ENCODE measurements around the gene ZFR2. TPM values are rescaled to one million over a fixed set of nuclear protein-coding genes. Genes with fewer than 3 reads are reported as not detected.

ZFR2 gene
- total RNA-seq, 1 experiment from 2014 or later: not detected

GRCh38 chr19:3867971-3868769, 668 bp downstream of the ZFR2 start:
- no peak for DNase-seq (ENCODE audit: unreplicated experiment)
- H3K4me1 Mint-ChIP-seq (ENCODE audit: insufficient read depth, unreplicated experiment): no peaks in the 10 kb centered on the region
- peaks cover 78% of the 10 kb centered on the region for H3K27me3 Mint-ChIP-seq (ENCODE audit: insufficient read depth, unreplicated experiment)
- no peaks in the 10 kb centered on the region for H3K9me3 Mint-ChIP-seq (ENCODE audit: unreplicated experiment)
- H3K36me3 Mint-ChIP-seq (ENCODE audit: insufficient read depth, unreplicated experiment): no peaks in the 10 kb centered on the region
- intact Hi-C loops (cut with micrococcal nuclease): no loop called here
- H3K4me3 Mint-ChIP-seq (ENCODE audit: unreplicated experiment): no peak overlapping the region
- POLR2A ChIA-PET: no interaction called here
- no peak overlapping the region for H3K27ac Mint-ChIP-seq (ENCODE audit: low read depth, unreplicated experiment)
- CTCF ChIA-PET: no interaction called here
- TF ChIP-seq CTCF (IDR thresholded peaks at IDR 0.05; ENCODE audit: unreplicated experiment): no peak
- BruUV-seq (replicated peaks): no TSS peak

GRCh38 chr19:3866910-3867638, 1.8 kb downstream of the ZFR2 start:
- H3K36me3 Mint-ChIP-seq (ENCODE audit: insufficient read depth, unreplicated experiment): no peaks in the 10 kb centered on the region
- DNase-seq (ENCODE audit: unreplicated experiment): no peak
- no peak overlapping the region for H3K27ac Mint-ChIP-seq (ENCODE audit: low read depth, unreplicated experiment)
- intact Hi-C loops (cut with micrococcal nuclease): no loop called here
- H3K27me3 Mint-ChIP-seq (ENCODE audit: insufficient read depth, unreplicated experiment): peaks cover 89% of the 10 kb centered on the region
- ChIA-PET POLR2A (no interaction called here), CTCF (no interaction called here)
- no peak for TF ChIP-seq CTCF (IDR thresholded peaks at IDR 0.05; ENCODE audit: unreplicated experiment)
- H3K4me1 Mint-ChIP-seq (ENCODE audit: insufficient read depth, unreplicated experiment): no peaks in the 10 kb centered on the region
- no TSS peak for BruUV-seq (replicated peaks)
- H3K4me3 Mint-ChIP-seq (ENCODE audit: unreplicated experiment): no peak overlapping the region
- H3K9me3 Mint-ChIP-seq (ENCODE audit: unreplicated experiment): no peaks in the 10 kb centered on the region

GRCh38 chr19:3863648-3864047, 5.2 kb downstream of the ZFR2 start:
- Mint-ChIP-seq H3K27ac (ENCODE audit: low read depth, unreplicated experiment) (no peak overlapping the region), H3K4me3 (ENCODE audit: unreplicated experiment) (no peak overlapping the region), H3K9me3 (ENCODE audit: unreplicated experiment) (no peaks in the 10 kb centered on the region), H3K4me1 (ENCODE audit: insufficient read depth, unreplicated experiment) (no peaks in the 10 kb centered on the region), H3K27me3 (ENCODE audit: insufficient read depth, unreplicated experiment) (peaks cover 95% of the 10 kb centered on the region), H3K36me3 (ENCODE audit: insufficient read depth, unreplicated experiment) (no peaks in the 10 kb centered on the region)
- ChIA-PET CTCF (interaction anchor here (0.6 kb wide), 1 partner anchor 29 kb away, joined by 3 read pairs; no protein-coding TSS in a partner anchor), POLR2A (no interaction called here)
- BruUV-seq (replicated peaks): no TSS peak
- intact Hi-C loops (cut with micrococcal nuclease): no loop called here
- DNase-seq (ENCODE audit: unreplicated experiment): no peak
- TF ChIP-seq CTCF (IDR thresholded peaks at IDR 0.05; ENCODE audit: unreplicated experiment): no peak

- Mint-ChIP-seq H3K4me1 (ENCODE audit: insufficient read depth, unreplicated experiment) (no peaks in the 10 kb centered on the region), H3K4me3 (ENCODE audit: unreplicated experiment) (no peak overlapping the region), H3K27ac (ENCODE audit: low read depth, unreplicated experiment) (no peak overlapping the region), H3K36me3 (ENCODE audit: insufficient read depth, unreplicated experiment) (no peaks in the 10 kb centered on the region), H3K27me3 (ENCODE audit: insufficient read depth, unreplicated experiment) (peaks cover 95% of the 10 kb centered on the region), H3K9me3 (ENCODE audit: unreplicated experiment) (no peaks in the 10 kb centered on the region)
- POLR2A ChIA-PET: no interaction called here
- intact Hi-C loops (cut with micrococcal nuclease): no loop called here
- CTCF ChIA-PET: interaction anchor here (0.6 to 0.7 kb wide), 5 partner anchors 14 to 391 kb away, joined by 3 read pairs; no protein-coding TSS in a partner anchor
- no peak for TF ChIP-seq CTCF (IDR thresholded peaks at IDR 0.05; ENCODE audit: unreplicated experiment)
- DNase-seq (ENCODE audit: unreplicated experiment): no peak
- BruUV-seq (replicated peaks): no TSS peak
Measured at GRCh38 chr19:3862826-3863500, 5.9 kb downstream of the ZFR2 start.

All from MCF 10A (cell line).